HEK293T (cell line): ENCODE measurements around the gene MAPT.

Source experiments
- CTCF ChIA-PET: fragments of 350-600 bp; formaldehyde crosslinking; extraction: SDS; loops from one replicate; lab custom pipeline; 2021; ENCODE audit warnings: antibody characterized with exemption, inconsistent platforms; lab: Yijun Ruan, JAX
- POLR2A ChIA-PET: fragments of 350-600 bp; formaldehyde crosslinking; extraction: SDS; loops from one replicate; lab custom pipeline; 2020; ENCODE audit warnings: antibody characterized with exemption, inconsistent platforms; lab: Yijun Ruan, JAX
- DNase-seq: peaks from one replicate; pipeline ENCODE4 v3.0.0; 2012; ENCODE audit warnings: mixed read lengths; ENCODE audit errors: extremely low spot score
- ARNT ChIP-seq: fragments of 450-650 bp; IDR thresholded peaks from 2 replicates; pipeline ENCODE4 v1.6.1; 2017; ENCODE audit warnings: mild to moderate bottlenecking
- BHLHE40 ChIP-seq: fragments of 450-650 bp; IDR thresholded peaks from 2 replicates; pipeline ENCODE4 v1.6.1; 2016; ENCODE audit warnings: mild to moderate bottlenecking, moderate library complexity, borderline replicate concordance
- CTBP1 ChIP-seq: fragments of 450-650 bp; IDR thresholded peaks from 2 replicates; pipeline ENCODE4 v1.6.1; 2016; ENCODE audit warnings: borderline replicate concordance
- ELF4 ChIP-seq: fragments of 450-650 bp; IDR thresholded peaks from 2 replicates; pipeline ENCODE4 v1.6.1; 2017; ENCODE audit warnings: antibody characterized with exemption
- FOXA1 ChIP-seq: fragments of 450-650 bp; IDR thresholded peaks from 2 replicates; pipeline ENCODE4 v1.6.1; 2016; ENCODE audit warnings: mild to moderate bottlenecking
- FOXK2 ChIP-seq: fragments of 450-650 bp; IDR thresholded peaks from 2 replicates; pipeline ENCODE4 v1.6.1; 2016; ENCODE audit warnings: mild to moderate bottlenecking
- FOXM1 ChIP-seq: fragments of 450-650 bp; IDR thresholded peaks from 2 replicates; pipeline ENCODE4 v1.6.1; 2017; ENCODE audit warnings: mild to moderate bottlenecking, borderline replicate concordance
- HDGF ChIP-seq: fragments of 450-650 bp; IDR thresholded peaks from 2 replicates; pipeline ENCODE4 v1.6.1; 2017; ENCODE audit warnings: antibody characterized with exemption, borderline replicate concordance
- L3MBTL2 ChIP-seq: fragments of 450-650 bp; conservative IDR thresholded peaks from 2 replicates; pipeline ENCODE4 v1.6.1; 2016; ENCODE audit warnings: mild to moderate bottlenecking
- LEF1 ChIP-seq: fragments of 450-650 bp; IDR thresholded peaks from 2 replicates; pipeline ENCODE4 v1.6.1; 2017; ENCODE audit warnings: mild to moderate bottlenecking, borderline replicate concordance
- NFRKB ChIP-seq: fragments of 450-650 bp; IDR thresholded peaks from 2 replicates; pipeline ENCODE4 v1.6.1; 2016; ENCODE audit warnings: mild to moderate bottlenecking, moderate library complexity
- SP1 ChIP-seq: fragments of 450-650 bp; IDR thresholded peaks from 2 replicates; pipeline ENCODE4 v1.6.1; 2017
- SUZ12 ChIP-seq: fragments of 450-650 bp; IDR thresholded peaks from 2 replicates; pipeline ENCODE4 v1.6.1; 2016; ENCODE audit warnings: mild to moderate bottlenecking
- TARDBP ChIP-seq: fragments of 450-650 bp; IDR thresholded peaks from 2 replicates; pipeline ENCODE4 v1.6.1; 2016
- ZNF384 ChIP-seq: fragments of 450-650 bp; IDR thresholded peaks from 2 replicates; pipeline ENCODE4 v1.6.1; 2016
- TF ChIP-seq, protein P1 (sequence below): fragments of 450-650 bp; IDR thresholded peaks from 2 replicates; pipeline ENCODE4 v1.6.1; 2016

Gene MAPT

GRCh38 chr17:45902892-45903346, 8.6 kb downstream of the MAPT start:
- CTCF ChIA-PET = no interaction called here
- POLR2A ChIA-PET = no interaction called here
- DNase-seq = no peak
- TF ChIP-seq SP1 (no peak), ZNF384 (no peak), BHLHE40 (no peak), L3MBTL2 (no peak), ARNT (no peak), FOXK2 (no peak), NFRKB (no peak), HDGF (no peak), TARDBP (no peak), FOXM1 (no peak), FOXA1 (no peak), SUZ12 (no peak), LEF1 (no peak), ELF4 (no peak), CTBP1 (no peak)
- TF ChIP-seq, protein P1, sequence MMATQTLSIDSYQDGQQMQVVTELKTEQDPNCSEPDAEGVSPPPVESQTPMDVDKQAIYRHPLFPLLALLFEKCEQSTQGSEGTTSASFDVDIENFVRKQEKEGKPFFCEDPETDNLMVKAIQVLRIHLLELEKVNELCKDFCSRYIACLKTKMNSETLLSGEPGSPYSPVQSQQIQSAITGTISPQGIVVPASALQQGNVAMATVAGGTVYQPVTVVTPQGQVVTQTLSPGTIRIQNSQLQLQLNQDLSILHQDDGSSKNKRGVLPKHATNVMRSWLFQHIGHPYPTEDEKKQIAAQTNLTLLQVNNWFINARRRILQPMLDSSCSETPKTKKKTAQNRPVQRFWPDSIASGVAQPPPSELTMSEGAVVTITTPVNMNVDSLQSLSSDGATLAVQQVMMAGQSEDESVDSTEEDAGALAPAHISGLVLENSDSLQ = no peak

DNA sequence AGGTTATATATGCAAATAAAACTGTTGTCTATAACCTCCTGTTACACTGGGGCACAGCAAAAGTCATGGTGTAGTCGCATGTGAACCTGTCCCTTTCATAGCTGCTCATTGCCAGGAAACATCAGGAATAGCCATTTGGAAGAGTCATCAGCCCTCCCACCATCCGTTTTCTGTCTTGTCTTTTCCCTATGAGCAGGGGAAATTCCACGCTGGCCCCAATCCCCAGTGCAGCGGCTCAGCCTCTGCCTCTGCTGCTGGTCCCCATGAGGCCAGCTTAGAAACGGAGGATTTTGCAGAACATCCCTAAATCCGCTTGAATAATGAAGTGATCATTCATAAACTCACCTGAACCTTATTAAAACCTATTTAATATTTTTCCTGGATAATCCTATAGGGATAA, 10.5 kb downstream of the MAPT start:
- no peak for DNase-seq
- TF ChIP-seq ZNF384 (no peak), ARNT (no peak)
- CTCF ChIA-PET = interaction anchor here (0.8 kb wide), 1 partner anchor 308 kb away, joined by 3 read pairs; no protein-coding TSS in a partner anchor
- POLR2A ChIA-PET = interaction anchor here (0.7 kb wide), 1 partner anchor 12 kb away, joined by 4 read pairs; no protein-coding TSS in a partner anchor

DNA sequence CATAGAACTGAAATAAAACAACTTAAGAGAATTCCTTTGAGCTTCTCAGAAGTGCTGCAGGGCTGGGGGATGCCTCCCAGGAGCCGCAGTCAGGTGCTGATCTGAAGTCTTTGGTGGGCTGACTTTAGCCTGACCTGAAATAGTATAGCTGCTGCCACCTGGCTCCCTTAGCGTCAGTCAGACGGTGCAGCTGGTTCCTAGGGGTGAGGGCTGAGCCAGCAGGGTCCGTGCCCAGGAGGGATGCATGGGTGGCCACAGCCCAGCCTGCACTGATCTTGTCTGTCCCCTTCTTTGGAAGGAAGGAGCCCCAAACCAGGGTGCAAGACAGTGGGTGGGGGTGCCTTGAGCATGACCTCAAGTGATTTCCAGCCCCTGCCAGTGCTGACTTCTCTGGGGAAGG, 11.5 kb downstream of the MAPT start:
- POLR2A ChIA-PET = no interaction called here
- TF ChIP-seq SP1 (no peak), ZNF384 (no peak)
- no peak for DNase-seq
- CTCF ChIA-PET = no interaction called here

- no peak for DNase-seq
- POLR2A ChIA-PET = no interaction called here
- CTCF ChIA-PET = no interaction called here
- TF ChIP-seq SUZ12 (no peak), HDGF (no peak), ZNF384 (no peak), TARDBP (no peak), ELF4 (no peak), FOXM1 (no peak)
Measured at GRCh38 chr17:45906237-45906636, 11.9 kb downstream of the MAPT start.

DNA sequence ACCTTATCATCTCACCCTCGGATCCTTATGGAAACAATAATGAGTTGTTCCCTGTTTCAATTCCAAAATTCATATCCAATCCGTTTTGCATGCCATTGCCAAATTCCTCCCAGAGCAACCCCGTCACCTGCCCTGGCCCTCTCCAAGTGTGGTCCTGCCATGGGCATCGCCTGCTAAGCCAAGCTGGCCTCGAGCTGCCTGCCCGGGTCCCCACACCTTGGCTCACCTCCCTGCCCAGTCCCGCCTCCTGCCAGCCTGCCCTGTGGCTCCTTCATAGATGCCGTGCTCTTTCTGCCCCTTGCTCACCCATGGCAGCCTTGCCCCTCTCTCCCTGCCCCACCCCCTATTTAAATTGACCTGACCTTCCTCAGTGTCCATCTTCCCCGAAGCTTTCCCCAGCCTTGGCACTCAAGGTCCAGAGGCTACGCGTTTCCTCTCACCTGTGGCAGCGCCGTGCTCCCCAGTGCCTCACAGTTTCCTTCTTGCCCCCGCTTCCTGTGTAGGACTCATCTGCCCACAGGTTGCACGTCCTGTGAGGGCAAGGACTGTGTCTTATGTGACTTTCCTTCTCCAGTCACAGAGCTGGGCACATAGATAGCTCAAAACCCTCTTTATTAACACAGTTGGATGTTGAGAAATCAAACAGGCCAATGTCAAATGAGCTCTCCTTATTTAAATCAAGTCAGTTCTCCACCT, 12.7 kb downstream of the MAPT start:
- DNase-seq = no peak
- TF ChIP-seq FOXK2 (no peak), FOXA1 (no peak), L3MBTL2 (no peak), TARDBP (no peak), BHLHE40 (no peak), SP1 (no peak), NFRKB (no peak), SUZ12 (no peak), ZNF384 (no peak), ARNT (no peak)
- ChIA-PET POLR2A (interaction anchor here (1.0 kb wide), 1 partner anchor 13 kb away, joined by 4 read pairs; no protein-coding TSS in a partner anchor), CTCF (interaction anchor here (0.8 to 1.0 kb wide), 2 partner anchors 9 to 14 kb away, joined by 3 to 4 read pairs; no protein-coding TSS in a partner anchor)

DNA sequence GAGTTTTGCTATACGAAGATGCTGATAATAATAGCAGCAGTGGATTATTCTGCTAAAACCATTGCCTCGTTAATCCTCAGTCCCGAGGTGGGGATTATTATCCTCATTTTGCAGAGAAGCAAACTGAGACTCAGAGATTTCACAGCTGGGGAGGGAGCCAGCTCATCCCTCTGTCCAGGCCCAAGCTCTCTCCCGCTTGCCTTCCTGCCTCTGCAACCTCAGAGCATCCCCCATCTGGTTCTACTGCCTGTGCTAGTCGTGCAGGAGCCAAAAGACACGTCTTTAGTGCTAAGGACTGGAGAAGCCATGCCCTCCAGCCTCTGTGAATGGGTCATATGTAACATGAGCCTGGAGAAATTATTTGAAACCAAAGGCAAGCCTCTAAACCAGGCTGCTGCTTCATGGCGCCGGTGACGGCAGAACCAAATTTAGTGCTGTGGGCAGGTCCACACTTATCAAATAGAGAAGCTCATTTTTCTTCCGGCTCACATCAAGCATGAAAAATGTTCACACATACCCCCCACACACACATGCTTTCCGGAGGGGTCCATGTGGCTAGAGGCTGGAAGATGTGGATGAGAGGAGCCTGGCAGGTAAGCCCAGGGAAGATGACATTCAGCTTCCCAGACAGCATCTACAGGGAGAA, 13.5 kb downstream of the MAPT start:
- CTCF ChIA-PET = interaction anchor here (0.6 to 1.6 kb wide), 6 partner anchors 10 to 59 kb away, joined by 3 to 5 read pairs (median 4); no protein-coding TSS in a partner anchor

More for the DNA sequence above, 13.5 kb downstream of the MAPT start:
- no peak for DNase-seq
- TF ChIP-seq SUZ12 (no peak), LEF1 (no peak), FOXK2 (no peak), ELF4 (no peak), BHLHE40 (no peak), FOXA1 (no peak), FOXM1 (no peak), TARDBP (no peak), ARNT (no peak), CTBP1 (no peak), NFRKB (no peak), HDGF (no peak), ZNF384 (no peak), SP1 (no peak), L3MBTL2 (no peak)
- TF ChIP-seq, protein P1 = no peak
- POLR2A ChIA-PET = interaction anchor here (1.0 to 2.3 kb wide), 2 partner anchors 12 to 14 kb away, joined by 4 to 8 read pairs; partner anchors contain the start of gene MAPT
